HepG2 (cell line): ENCODE results near the gene ZC3H18.

ENCODE experiments used
- HCFC1 ChIP-seq: fragments of 150-350 bp; IDR thresholded peaks from 2 replicates; pipeline ENCODE4 v1.6.1; 2014; ENCODE audit warnings: low read depth, low read length
- ISX ChIP-seq: sonication (generic); formaldehyde crosslinking; conservative IDR thresholded peaks from 2 replicates; pipeline ENCODE4 v1.5.0; 2020; ENCODE audit warnings: missing genetic modification reagents
- JUN ChIP-seq: sonication (generic); formaldehyde crosslinking; IDR thresholded peaks from 2 replicates; pipeline ENCODE4 v1.4.0; 2020; ENCODE audit warnings: mild to moderate bottlenecking, missing genetic modification reagents
- SIN3B ChIP-seq: fragments of 150-350 bp; IDR thresholded peaks from 2 replicates; pipeline ENCODE4 v1.6.1; 2014; ENCODE audit warnings: low read length
- STAT5B ChIP-seq: sonication (generic); formaldehyde crosslinking; IDR thresholded peaks from 2 replicates; pipeline ENCODE4 v1.4.0; 2020; ENCODE audit warnings: missing genetic modification reagents
- XRCC5 ChIP-seq: fragments of 200-400 bp; formaldehyde crosslinking; optimal IDR thresholded peaks from 2 replicates; pipeline ENCODE3; 2017; ENCODE audit warnings: mild to moderate bottlenecking, low read length

GRCh38 chr16:88608076-88608475, 37.9 kb downstream of the ZC3H18 start:
- TF ChIP-seq XRCC5 = no peak
- no peak for TF ChIP-seq HCFC1
- TF ChIP-seq ISX = no peak
- no peak for TF ChIP-seq SIN3B
- no peak for TF ChIP-seq STAT5B (CRISPR knock-in tag)
- TF ChIP-seq JUN (CRISPR knock-in tag) = no peak
